ENCODE data around the gene MIER2. TPM values are rescaled to one million over a fixed set of nuclear protein-coding genes. Genes with fewer than 3 reads are reported as not detected.

The MIER2 gene
- total RNA-seq, 1 donor from 2014 or later, result 44.5 TPM

GRCh38 chr19:330503-330902 lies 14.1 kb downstream of the MIER2 start:
- peaks cover 7% of the 10 kb centered on the region for H3K9me3 Mint-ChIP-seq (ENCODE audit: low read depth)
- no peak overlapping the region for H3K4me3 Mint-ChIP-seq (ENCODE audit: unreplicated experiment)
- no peak overlapping the region for H3K27ac Mint-ChIP-seq (ENCODE audit: unreplicated experiment)
- TF ChIP-seq, protein P1, sequence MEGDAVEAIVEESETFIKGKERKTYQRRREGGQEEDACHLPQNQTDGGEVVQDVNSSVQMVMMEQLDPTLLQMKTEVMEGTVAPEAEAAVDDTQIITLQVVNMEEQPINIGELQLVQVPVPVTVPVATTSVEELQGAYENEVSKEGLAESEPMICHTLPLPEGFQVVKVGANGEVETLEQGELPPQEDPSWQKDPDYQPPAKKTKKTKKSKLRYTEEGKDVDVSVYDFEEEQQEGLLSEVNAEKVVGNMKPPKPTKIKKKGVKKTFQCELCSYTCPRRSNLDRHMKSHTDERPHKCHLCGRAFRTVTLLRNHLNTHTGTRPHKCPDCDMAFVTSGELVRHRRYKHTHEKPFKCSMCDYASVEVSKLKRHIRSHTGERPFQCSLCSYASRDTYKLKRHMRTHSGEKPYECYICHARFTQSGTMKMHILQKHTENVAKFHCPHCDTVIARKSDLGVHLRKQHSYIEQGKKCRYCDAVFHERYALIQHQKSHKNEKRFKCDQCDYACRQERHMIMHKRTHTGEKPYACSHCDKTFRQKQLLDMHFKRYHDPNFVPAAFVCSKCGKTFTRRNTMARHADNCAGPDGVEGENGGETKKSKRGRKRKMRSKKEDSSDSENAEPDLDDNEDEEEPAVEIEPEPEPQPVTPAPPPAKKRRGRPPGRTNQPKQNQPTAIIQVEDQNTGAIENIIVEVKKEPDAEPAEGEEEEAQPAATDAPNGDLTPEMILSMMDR (IDR thresholded peaks at IDR 0.05), result no peak
- H3K27me3 Mint-ChIP-seq (ENCODE audit: low read depth), result no peaks in the 10 kb centered on the region
- peaks cover 38% of the 10 kb centered on the region for H3K36me3 Mint-ChIP-seq (ENCODE audit: low read depth)
- DNase-seq (ENCODE audit: low spot score), result no peak
- H3K4me1 Mint-ChIP-seq (ENCODE audit: low read depth), result peaks cover 13% of the 10 kb centered on the region

DNA sequence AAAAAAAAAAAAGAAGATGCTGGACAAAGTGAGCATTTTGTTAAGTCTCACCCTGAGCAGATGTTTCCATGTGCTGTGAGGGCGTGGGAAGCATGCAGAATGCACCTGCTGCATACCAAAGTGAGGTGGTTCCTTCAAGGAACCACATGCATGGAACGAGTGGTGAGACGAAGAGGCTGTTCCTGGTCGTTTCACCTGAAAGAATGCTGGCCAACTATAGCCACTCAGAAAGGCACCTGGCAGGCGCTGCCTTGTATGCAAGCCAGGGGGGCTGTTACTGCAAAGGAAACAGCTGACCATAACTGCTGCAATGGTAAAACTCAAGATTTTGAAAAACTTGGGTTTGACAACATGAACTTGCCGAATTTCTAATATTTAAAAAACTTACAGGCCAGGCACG lies 14.7 kb downstream of the MIER2 start:
- H3K27ac Mint-ChIP-seq (ENCODE audit: unreplicated experiment), result no peak overlapping the region
- H3K4me1 Mint-ChIP-seq (ENCODE audit: low read depth), result peaks cover 7% of the 10 kb centered on the region
- peaks cover 38% of the 10 kb centered on the region for H3K36me3 Mint-ChIP-seq (ENCODE audit: low read depth)
- no peaks in the 10 kb centered on the region for H3K27me3 Mint-ChIP-seq (ENCODE audit: low read depth)
- TF ChIP-seq, protein P1 (IDR thresholded peaks at IDR 0.05), result no peak
- no peak for DNase-seq (ENCODE audit: low spot score)
- no peak overlapping the region for H3K4me3 Mint-ChIP-seq (ENCODE audit: unreplicated experiment)
- peaks cover 7% of the 10 kb centered on the region for H3K9me3 Mint-ChIP-seq (ENCODE audit: low read depth)

DNA sequence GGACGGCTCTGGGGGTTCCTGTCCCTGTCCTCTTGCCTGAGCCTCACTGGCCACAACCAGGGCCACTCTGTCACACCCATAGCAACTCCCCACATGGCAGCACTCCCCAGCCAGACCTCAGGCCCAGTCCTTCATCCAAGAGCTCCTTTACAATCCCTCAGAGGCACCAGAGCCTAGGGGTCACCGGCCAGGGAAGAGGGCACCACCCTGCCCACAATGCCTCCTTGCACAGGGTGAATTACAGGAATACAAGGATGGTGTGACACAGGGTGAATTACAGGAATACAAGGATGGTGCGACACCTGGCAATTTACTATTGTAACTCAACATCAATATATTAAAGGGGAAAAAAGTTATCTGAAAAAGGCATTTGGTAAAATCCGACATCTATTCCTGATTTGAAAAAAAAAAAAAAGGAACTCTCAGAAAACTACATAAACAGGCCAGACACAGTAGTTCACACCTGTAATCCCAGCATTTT lies 16.5 kb downstream of the MIER2 start:
- H3K36me3 Mint-ChIP-seq (ENCODE audit: low read depth), result peaks cover 38% of the 10 kb centered on the region

GRCh38 chr19:327291-328024 lies 17.1 kb downstream of the MIER2 start:
- no peak for DNase-seq (ENCODE audit: low spot score)
- H3K9me3 Mint-ChIP-seq (ENCODE audit: low read depth), result peaks cover 7% of the 10 kb centered on the region
- TF ChIP-seq, protein P1 (IDR thresholded peaks at IDR 0.05), result no peak
- H3K36me3 Mint-ChIP-seq (ENCODE audit: low read depth), result peaks cover 38% of the 10 kb centered on the region
- H3K27ac Mint-ChIP-seq (ENCODE audit: unreplicated experiment), result no peak overlapping the region
- H3K4me1 Mint-ChIP-seq (ENCODE audit: low read depth), result no peaks in the 10 kb centered on the region
- no peak overlapping the region for H3K4me3 Mint-ChIP-seq (ENCODE audit: unreplicated experiment)
- no peaks in the 10 kb centered on the region for H3K27me3 Mint-ChIP-seq (ENCODE audit: low read depth)

More for the DNA sequence above, 16.5 kb downstream of the MIER2 start:
- DNase-seq (ENCODE audit: low spot score), result no peak
- H3K27me3 Mint-ChIP-seq (ENCODE audit: low read depth), result no peaks in the 10 kb centered on the region
- TF ChIP-seq, protein P1 (IDR thresholded peaks at IDR 0.05), result no peak
- no peak overlapping the region for H3K27ac Mint-ChIP-seq (ENCODE audit: unreplicated experiment)
- H3K4me1 Mint-ChIP-seq (ENCODE audit: low read depth), result no peaks in the 10 kb centered on the region
- H3K4me3 Mint-ChIP-seq (ENCODE audit: unreplicated experiment), result no peak overlapping the region
- H3K9me3 Mint-ChIP-seq (ENCODE audit: low read depth), result peaks cover 7% of the 10 kb centered on the region

DNA sequence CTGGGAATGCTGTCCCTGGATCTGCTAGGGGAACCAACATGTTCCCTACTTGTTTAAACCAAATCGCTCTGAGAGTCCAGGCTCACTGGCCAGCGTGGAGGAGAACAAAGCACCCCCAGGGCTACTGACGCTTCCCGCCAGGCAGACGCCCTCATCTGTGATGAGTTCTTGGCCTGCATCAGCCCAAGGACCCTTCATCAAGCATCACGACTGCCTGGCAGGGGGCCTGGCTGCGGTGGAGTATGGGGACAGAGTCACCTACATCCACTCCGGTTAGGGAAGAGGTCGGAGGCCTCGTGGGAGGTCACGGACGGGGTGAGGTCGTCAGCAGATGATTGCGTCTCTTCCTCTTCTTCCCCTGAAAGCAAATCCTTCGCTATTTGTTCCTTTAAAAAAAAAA lies 17.7 kb downstream of the MIER2 start:
- Mint-ChIP-seq H3K9me3 (ENCODE audit: low read depth) (peaks cover 7% of the 10 kb centered on the region), H3K27me3 (ENCODE audit: low read depth) (no peaks in the 10 kb centered on the region), H3K36me3 (ENCODE audit: low read depth) (peaks cover 38% of the 10 kb centered on the region), H3K4me1 (ENCODE audit: low read depth) (no peaks in the 10 kb centered on the region), H3K27ac (ENCODE audit: unreplicated experiment) (no peak overlapping the region), H3K4me3 (ENCODE audit: unreplicated experiment) (no peak overlapping the region)
- no peak for DNase-seq (ENCODE audit: low spot score)
- TF ChIP-seq, protein P1 (IDR thresholded peaks at IDR 0.05), result no peak

Data from chondrocyte (in vitro differentiated cells).